Erythroblast (primary cell): ENCODE measurements around the gene NUAK1.

Experiments
- GATA1 ChIP-seq: IDR thresholded peaks from 2 replicates; pipeline ENCODE4 v1.6.1; 2011; ENCODE audit warnings: low read depth, mild to moderate bottlenecking, control low read depth, low read length, moderate library complexity
- POLR2A ChIP-seq: IDR thresholded peaks from 2 replicates; pipeline ENCODE4 v1.6.1; 2011; ENCODE audit warnings: mild to moderate bottlenecking, low read length

DNA sequence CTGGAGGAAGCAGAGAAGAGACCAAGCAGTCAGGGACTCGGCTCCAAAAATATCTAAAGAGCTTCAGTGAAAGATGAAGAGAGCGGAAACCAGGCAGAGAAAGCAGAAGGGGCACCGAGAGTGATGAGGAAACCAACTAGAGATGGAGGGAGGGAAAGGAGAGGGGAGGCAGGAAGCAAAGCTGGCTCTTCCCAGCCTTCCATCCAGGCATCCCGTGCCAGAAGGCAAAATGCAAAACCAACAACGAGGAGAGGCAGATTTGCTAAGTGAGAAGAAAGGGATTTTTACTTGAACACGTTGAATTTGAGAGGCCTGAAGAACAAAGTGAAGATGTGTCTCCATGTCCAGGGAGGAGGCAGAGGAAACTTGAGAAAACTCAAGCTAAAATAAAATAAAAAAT is 90.1 kb downstream of the NUAK1 start:
- TF ChIP-seq POLR2A (no peak), GATA1 (no peak)
